HUES6 (cell line): Measurements from ENCODE around the gene TEX29.

ENCODE experiments used
- H3K27ac ChIP-seq: 2 replicates; pipeline ENCODE4 v1.7.0; 2013; ENCODE audit warnings: low read depth, mild to moderate bottlenecking, low read length, inconsistent platforms
- H3K27me3 ChIP-seq: 2 replicates; pipeline ENCODE4 v1.6.1; 2013; ENCODE audit warnings: low read length; ENCODE audit not compliant: control insufficient read depth, insufficient read depth
- H3K36me3 ChIP-seq: 2 replicates; pipeline ENCODE4 v1.6.1; 2013; ENCODE audit warnings: low read length; ENCODE audit not compliant: control insufficient read depth, insufficient read depth
- H3K4me1 ChIP-seq: 2 replicates; pipeline ENCODE4 v1.6.1; 2013; ENCODE audit warnings: low read length; ENCODE audit not compliant: control insufficient read depth, insufficient read depth
- H3K4me3 ChIP-seq: 2 replicates; pipeline ENCODE4 v1.5.1; 2013; ENCODE audit warnings: low read depth, low read length
- H3K9ac ChIP-seq: one replicate; pipeline ENCODE4 v1.6.1; 2013; ENCODE audit warnings: mild to moderate bottlenecking, low read length
- H3K9me3 ChIP-seq: 2 replicates; pipeline ENCODE4 v1.6.1; 2013; ENCODE audit warnings: low read depth, low read length; ENCODE audit not compliant: control insufficient read depth, insufficient read depth

Gene TEX29

DNA sequence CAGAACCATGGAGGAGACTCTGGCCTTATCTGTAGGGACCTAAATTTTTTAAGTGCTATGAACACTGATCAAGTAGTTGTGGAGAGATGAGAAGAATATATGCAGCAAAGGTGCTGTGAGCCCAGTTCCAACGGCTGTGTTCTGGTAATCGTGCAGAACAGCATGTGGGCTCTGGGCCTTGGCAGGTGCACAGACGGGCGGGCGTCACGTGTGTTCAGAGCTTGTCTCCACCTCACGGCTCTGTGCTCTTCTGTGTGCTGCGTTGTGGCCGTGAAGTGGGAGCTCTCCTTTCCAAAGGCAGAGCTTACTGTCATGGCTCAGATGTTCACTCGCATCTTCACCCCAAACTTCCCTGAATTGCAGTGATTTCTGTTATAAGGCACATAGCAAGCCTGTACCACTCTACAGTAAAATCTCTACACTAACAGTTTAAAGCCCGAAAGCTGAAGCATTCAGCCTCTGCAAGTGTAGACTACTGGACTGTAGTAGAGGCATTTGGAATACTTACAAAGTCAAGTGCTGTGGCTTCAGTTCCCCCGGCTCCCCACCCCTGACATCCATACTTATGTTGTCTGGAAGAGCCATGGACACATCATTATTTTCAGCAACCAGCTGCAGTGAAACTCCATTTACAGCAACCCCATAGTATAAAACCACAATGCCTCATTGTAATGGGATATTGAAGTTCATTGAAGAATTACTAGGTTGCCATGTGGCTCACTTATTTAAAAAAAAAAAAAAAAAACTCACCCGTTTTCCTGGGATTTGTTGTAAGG, 27.5 kb upstream of the TEX29 start:
- H3K9ac ChIP-seq, result no peak overlapping the region
- no peak overlapping the region for H3K27ac ChIP-seq
- H3K4me3 ChIP-seq, result no peak overlapping the region
- no peaks in the 10 kb centered on the region for H3K27me3 ChIP-seq
- H3K4me1 ChIP-seq, result no peaks in the 10 kb centered on the region
- peaks cover 73% of the 10 kb centered on the region for H3K36me3 ChIP-seq
- H3K9me3 ChIP-seq, result no peaks in the 10 kb centered on the region

DNA sequence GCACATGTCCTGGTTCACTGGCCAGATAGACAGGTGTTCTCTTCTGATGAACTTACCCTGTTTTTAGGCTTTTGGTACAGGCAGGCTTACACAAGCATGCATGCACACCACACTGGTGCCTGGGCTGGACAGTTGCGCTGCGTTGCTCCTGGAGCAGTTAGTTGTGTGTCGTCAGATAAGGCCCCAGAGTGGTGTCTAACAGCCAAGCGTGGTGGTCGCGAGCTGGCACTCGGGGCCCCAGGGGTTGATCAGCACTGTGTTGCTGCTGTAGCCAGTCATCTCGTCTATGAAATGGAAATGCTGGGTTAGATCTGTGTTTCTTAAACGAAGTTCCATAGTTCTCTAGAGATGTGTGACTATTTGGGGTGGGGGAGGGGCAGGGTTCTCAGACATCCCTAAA, 24.6 kb upstream of the TEX29 start:
- H3K27ac ChIP-seq, result no peak overlapping the region
- no peaks in the 10 kb centered on the region for H3K27me3 ChIP-seq
- no peak overlapping the region for H3K9ac ChIP-seq
- H3K9me3 ChIP-seq, result no peaks in the 10 kb centered on the region
- peaks cover 60% of the 10 kb centered on the region for H3K36me3 ChIP-seq
- H3K4me1 ChIP-seq, result no peaks in the 10 kb centered on the region
- H3K4me3 ChIP-seq, result no peak overlapping the region

- Histone ChIP-seq H3K9ac (no peak overlapping the region), H3K4me1 (no peaks in the 10 kb centered on the region), H3K27ac (no peak overlapping the region), H3K27me3 (no peaks in the 10 kb centered on the region), H3K36me3 (peaks cover 58% of the 10 kb centered on the region), H3K9me3 (no peaks in the 10 kb centered on the region), H3K4me3 (no peak overlapping the region)
Measured at GRCh38 chr13:111296417-111296816, 24.0 kb upstream of the TEX29 start.

DNA sequence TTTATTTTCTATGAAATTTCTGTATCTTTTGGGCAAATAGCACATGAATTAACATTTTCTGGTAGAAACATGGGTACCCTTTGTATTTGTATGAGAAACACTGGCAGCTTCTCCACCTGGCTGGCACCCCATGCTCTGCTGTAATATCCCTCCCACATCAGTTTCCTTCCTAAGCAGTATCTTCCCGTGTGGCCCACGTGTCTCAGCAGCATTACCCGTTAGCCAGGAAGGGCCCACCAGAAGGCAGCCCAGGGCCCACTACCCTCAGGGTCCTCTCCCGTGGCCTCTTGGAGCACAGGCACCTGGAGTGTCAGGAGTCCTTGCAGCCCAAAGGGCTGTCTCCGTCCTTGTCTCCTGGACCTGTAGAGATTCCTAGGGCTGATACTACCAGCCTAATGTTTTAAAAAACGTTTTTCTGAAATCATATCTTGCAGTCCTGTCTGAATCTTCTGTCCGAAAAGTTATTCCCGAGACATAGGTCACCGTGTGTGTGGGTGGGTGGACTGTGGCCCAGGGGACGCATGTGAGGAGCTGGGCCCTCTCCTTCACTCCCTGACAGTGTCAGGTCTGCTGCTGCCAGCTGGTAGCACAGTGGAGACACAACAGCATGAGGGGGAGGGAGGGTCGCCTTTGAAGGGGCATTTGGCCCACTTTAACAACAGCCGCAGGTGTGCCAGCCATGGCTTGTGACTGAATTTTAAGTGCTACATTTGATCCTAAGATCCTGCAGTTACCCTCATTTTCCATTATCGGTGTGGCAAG, 22.0 kb upstream of the TEX29 start:
- Histone ChIP-seq H3K27me3 (no peaks in the 10 kb centered on the region), H3K9me3 (no peaks in the 10 kb centered on the region), H3K4me3 (no peak overlapping the region), H3K4me1 (no peaks in the 10 kb centered on the region), H3K27ac (no peak overlapping the region), H3K9ac (no peak overlapping the region), H3K36me3 (peaks cover 59% of the 10 kb centered on the region)

GRCh38 chr13:111302045-111302726, 18.3 kb upstream of the TEX29 start:
- H3K9ac ChIP-seq, result no peak overlapping the region
- H3K36me3 ChIP-seq, result peaks cover 73% of the 10 kb centered on the region
- H3K27ac ChIP-seq, result no peak overlapping the region
- no peak overlapping the region for H3K4me3 ChIP-seq
- H3K27me3 ChIP-seq, result no peaks in the 10 kb centered on the region
- H3K4me1 ChIP-seq, result no peaks in the 10 kb centered on the region
- 0 out of 2 replicates have a peak, but pooled peaks cover 4% of the 10 kb centered on the region for H3K9me3 ChIP-seq

GRCh38 chr13:111303559-111303958, 16.9 kb upstream of the TEX29 start:
- no peak overlapping the region for H3K27ac ChIP-seq
- peaks cover 7% of the 10 kb centered on the region; the same call in 1 of the 2 replicates for H3K9me3 ChIP-seq
- H3K4me3 ChIP-seq, result no peak overlapping the region
- no peaks in the 10 kb centered on the region for H3K27me3 ChIP-seq
- peaks cover 78% of the 10 kb centered on the region for H3K36me3 ChIP-seq
- no peaks in the 10 kb centered on the region for H3K4me1 ChIP-seq
- H3K9ac ChIP-seq, result no peak overlapping the region

DNA sequence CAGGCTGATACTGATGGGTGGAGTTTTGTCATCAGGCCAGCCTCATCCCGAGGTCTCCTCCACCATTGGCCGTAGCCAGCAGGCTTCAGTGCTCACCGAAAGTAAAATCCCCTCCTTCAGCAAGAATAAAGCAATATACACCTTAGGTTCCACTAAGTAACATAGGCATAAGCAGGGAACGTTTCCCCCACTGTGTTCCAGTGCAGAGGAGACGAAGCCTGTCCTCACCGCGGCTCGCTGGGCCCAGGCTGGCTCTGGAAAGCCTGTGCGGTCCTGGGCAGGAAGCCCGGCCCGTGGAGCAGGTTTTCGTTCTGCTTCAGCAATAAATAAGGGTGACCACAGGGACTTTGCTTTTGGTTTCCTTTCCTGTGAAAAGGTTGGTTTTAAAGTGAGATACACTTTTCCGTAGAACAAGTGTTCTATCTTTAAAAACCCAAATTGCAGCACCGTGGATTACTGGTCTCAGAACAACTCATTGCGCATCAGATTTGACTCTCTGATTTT, 16.3 kb upstream of the TEX29 start:
- H3K9me3 ChIP-seq, result peaks cover 7% of the 10 kb centered on the region; the same call in 1 of the 2 replicates
- H3K4me3 ChIP-seq, result no peak overlapping the region
- H3K9ac ChIP-seq, result no peak overlapping the region
- H3K4me1 ChIP-seq, result no peaks in the 10 kb centered on the region
- no peaks in the 10 kb centered on the region for H3K27me3 ChIP-seq
- peaks cover 79% of the 10 kb centered on the region for H3K36me3 ChIP-seq
- no peak overlapping the region for H3K27ac ChIP-seq

- H3K27me3 ChIP-seq, result no peaks in the 10 kb centered on the region
- H3K4me1 ChIP-seq, result no peaks in the 10 kb centered on the region
- peaks cover 7% of the 10 kb centered on the region for H3K9me3 ChIP-seq
- H3K4me3 ChIP-seq, result no peak overlapping the region
- no peak overlapping the region for H3K9ac ChIP-seq
- peaks cover 78% of the 10 kb centered on the region for H3K36me3 ChIP-seq
- H3K27ac ChIP-seq, result no peak overlapping the region
Measured at GRCh38 chr13:111304603-111305289, 15.7 kb upstream of the TEX29 start.

- Histone ChIP-seq H3K4me1 (peaks cover 3% of the 10 kb centered on the region; the same call in 1 of the 2 replicates), H3K9me3 (peaks cover 38% of the 10 kb centered on the region), H3K36me3 (peaks cover 13% of the 10 kb centered on the region), H3K27ac (no peak overlapping the region), H3K4me3 (no peak overlapping the region), H3K9ac (no peak overlapping the region), H3K27me3 (no peaks in the 10 kb centered on the region)
Measured at GRCh38 chr13:111312944-111313590, 7.4 kb upstream of the TEX29 start.

- Histone ChIP-seq H3K9ac (no peak overlapping the region), H3K9me3 (peaks cover 38% of the 10 kb centered on the region), H3K27me3 (no peaks in the 10 kb centered on the region), H3K27ac (no peak overlapping the region), H3K36me3 (peaks cover 7% of the 10 kb centered on the region; the same call in 1 of the 2 replicates), H3K4me1 (peaks cover 3% of the 10 kb centered on the region; the same call in 1 of the 2 replicates), H3K4me3 (no peak overlapping the region)
Measured at GRCh38 chr13:111313911-111314425, 6.5 kb upstream of the TEX29 start.
